Retina (tissue), 1 donor: ENCODE data around the gene DLG2.
"Not testable (repeated sequence)": the region's sequence is repeated elsewhere in the genome, so short reads cannot be mapped to it uniquely, and the experiment has no call there.

Experiments
- DNase-seq: peaks from one replicate; pipeline ENCODE4 v3.0.0-alpha.2; 2016

The DLG2 gene

DNA sequence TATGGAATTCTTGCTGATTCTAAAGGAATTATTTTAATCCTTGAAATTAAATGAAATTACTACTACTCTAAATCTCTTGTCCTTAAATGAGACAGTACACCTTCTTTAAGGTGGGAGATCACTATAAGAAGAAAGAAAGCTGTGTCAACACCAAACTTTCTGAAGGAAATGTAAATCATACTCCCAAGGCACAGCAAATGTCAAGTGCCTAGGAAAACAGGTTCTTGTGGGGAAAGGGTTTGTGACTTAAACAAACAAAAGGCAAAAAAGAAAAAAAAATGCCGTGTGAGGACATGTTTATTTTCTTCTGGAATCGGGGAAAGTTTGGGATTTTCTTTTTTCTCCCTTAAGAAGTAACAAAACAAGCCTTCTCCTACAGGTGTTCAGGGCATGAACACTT is 745.1 kb downstream of the DLG2 start:
- DNase-seq, result no peak

DNA sequence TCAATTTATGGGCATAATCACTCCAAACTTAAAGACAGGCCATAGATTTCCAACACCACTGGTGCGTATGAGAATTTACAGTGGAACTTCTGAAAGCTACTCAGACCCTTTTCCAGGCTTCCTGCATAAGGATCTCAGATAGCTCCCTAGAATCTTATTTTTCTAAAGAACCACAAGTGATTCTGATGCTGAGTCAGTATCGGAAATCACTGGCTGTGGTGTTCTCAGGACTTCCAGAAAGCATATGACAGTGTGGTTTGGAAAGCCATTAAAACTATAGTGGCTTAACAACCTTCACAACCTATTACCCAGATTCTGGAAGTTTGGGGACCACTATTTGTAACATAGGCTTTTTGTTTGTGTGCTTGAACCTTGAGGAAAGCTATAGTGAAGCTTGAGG is 756.0 kb downstream of the DLG2 start:
- no peak for DNase-seq

DNA sequence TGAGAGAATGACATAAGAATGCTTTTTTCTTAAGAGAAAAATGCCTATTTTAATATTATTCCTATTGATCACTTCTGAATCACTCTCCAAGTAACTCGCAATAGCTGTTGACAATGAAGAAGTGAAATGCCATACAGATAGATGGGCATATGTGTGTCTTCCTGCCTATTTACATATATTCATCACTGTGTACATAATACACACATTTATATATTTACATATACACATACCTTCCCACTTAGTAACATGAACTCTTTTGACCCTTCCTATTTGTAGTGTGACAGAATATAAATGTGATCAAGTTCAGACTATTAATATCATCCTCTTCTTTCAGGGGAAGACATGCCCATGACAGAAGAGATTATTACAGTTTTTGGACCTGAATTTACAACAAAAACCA is 756.7 kb downstream of the DLG2 start:
- DNase-seq, result no peak

DNA sequence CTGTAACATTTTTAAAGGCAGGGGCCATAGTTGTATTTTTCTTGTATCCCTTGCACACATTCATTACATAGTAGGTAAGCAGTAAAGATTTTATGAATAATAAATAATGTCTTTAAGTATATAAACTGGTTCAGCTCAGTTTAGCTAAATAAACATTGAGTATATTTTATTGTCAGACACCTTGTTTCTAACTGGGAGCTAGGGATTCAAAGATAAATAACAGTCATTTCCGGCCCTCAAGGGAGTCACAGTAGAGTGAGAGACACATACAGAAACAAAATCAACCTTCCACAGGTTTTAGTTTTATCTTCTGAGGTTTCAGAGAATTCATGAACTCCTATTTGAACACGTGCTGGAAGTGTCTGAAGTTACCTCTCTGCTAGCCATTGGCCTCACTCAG is 760.2 kb downstream of the DLG2 start:
- no peak for DNase-seq

DNA sequence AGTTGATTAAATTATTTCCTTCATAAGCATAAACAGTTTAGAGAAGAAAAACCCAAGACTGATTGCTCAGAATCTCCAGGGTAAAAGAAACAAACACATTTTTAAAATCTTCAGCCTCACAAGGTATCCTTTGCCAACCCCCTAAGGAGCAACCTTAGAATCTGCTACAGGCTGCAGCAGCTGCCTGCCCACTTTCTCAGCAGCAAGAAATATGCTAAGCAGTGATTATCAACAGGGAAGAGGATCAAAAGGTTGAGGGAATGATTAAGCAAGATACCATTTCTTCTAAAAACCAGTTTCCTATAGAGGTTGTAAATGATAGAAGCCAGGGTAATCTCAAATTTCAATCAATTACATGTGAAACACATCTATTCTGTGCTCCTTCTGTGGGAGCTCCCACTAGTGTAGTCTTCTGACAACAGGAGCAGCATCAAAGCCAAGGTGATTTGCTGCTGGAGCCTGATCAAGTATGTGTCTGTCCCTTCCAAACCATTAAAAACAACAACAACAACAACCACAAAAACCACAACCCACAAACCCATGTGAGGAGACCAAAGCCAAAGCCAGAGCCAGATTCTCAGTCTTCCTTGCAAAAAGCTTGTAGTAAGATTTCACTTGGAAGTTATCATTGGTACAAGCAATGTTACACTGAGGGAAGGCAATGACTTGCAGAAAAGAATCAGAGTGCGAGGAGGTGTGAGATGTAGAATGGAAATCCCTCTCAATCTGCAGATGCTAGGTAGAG is 761.2 kb downstream of the DLG2 start:
- DNase-seq, result no peak

DNA sequence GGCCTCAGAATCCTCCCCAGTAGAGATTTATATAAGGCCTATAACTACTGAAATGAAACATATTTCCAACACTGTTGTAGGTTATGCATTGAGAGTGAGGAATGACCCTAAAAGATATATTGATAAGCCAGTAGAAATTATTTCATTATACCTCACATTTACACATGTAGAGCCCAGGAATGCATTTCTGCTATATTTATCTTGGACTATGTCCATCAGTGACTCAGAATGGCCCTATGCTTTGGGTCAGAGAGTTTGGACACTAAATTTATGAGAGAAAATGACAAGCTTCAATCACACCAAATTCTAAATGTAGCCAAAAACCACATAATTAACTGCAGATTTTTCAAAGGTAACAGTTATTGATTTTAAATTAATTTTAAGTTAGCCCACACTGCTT is 761.9 kb downstream of the DLG2 start:
- DNase-seq, result no peak

DNA sequence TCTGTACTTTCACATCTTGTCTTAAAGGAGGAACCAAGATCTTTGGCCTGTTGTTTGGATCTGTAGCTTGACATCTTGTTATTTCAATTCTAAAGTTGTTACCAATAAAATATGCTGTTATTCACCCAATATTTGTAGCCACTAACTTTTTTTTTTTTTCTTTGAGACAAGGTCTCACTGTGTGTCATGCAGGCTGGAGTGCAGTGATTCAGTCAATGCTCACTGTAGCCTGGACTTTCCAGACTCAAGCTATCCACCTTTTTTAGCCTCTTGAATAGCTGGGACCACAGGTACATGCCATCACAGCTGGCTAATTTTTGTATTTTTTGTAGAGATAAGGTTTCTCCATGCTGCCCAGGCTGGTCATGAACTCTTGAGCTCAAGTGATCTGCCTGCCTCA is 769.4 kb downstream of the DLG2 start:
- DNase-seq, result no peak

DNA sequence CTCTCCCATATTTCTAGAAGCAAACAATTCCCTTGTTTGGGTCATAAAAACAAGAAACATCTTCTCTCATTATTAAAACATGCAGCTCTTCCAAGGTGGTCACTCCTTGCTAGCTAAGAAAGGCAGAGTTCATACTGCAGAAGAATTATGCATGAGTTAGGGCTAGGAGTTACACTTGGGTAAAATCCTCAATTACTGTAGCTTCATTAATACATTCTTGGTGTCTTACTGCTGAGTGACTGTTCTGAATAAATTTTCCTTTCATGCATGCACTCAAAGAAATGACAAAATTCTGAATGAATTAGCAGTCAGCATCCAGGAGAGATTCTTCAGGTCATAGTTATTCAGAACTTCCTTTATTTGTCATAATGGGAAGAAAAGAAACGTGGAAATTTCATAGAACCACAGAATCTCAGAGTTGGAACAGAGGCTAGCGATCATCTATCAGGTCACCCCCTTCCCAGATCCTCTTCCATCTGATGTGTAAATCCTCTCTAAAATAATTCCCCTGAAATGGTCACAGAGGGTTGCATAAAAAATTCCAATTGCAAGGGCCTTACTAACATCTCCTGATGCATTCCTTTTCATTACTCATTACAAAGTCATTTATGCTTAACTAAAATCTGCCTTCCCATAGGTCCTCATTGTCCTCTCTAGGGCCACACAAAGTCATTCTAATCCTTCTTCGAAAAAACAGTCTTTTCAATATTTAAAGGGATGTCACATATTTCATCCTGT is 771.5 kb downstream of the DLG2 start:
- DNase-seq, result no peak

DNA sequence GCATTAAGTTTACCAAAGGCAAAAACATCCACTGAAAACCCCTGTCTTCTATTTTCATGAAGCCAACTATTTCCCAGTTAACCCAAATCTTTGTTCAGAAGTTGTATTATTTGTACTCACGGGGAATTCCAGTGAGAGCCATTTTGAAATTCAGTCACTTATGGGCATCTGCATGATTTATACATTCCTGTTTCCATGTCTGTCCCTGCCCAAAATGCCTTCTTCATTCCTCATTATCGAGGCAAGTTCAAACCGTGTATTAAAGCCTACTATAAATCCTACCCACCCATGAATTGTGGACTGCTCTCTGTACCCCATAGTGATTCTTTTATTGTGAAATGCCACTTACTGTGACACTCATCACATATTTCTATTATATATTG is 772.7 kb downstream of the DLG2 start:
- DNase-seq, result no peak

DNA sequence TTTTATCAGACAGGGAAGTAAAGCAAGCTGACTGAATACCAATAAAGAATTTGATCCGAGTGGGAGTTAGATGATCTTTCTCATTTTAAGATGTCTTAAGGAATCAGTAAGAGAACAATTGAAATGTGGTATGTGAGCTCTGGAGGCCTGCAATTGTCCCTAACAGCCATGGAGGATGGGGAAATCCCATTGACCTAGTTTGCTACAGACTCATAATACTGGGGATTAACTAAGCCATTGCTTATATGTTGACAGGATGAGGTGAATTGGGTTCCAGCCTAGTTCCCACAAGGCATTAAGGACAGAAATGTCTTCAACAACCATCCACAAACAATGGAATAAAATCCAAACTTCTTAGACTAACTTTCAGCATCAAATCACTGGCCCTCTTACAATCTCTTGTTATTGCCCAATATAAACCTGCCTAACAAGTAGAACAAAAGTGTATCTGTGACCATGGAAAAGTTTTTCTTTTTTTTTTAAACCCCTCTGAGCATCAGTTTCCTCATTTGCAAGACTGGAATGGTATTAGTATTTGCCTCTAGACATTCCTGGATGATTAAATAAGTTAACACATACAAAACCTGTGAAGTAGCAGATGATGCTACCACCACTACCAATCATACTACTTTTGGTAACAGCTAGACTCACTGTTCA is 773.2 kb downstream of the DLG2 start:
- DNase-seq, result no peak

DNA sequence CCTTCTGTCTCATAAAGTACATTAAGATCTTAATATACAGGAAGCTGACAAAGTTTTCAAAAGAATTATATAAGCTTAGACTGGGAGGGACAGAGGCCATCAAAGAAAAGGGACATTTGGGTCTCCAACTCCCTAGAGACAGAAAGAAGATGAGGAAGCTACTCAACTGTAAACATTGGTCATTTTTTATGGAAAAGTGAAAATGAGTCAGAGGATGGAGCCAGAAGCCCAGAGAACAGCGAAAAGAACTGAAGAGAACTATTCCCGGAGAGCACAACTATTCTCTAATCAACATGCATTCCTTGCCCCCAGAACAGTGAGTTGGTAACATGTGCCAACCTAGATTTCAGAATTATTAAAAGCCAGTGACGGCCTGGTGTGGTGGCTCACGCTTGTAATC is 779.3 kb downstream of the DLG2 start:
- DNase-seq, result no peak

DNA sequence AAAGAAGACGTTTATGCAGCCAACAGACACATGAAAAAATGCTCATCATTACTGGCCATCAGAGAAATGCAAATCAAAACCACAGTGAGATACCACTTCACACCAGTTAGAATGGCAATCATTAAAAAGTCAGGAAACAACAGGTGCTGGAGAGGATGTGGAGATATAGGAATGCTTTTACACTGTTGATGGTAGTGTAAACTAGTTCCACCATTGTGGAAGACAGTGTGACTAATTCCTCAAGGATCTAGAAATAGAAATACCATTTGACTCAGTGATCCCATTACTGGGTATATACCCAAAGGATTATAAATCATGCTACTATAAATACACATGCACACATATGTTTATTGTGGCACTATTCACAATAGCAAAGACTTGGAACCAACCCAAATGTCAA is 786.9 kb downstream of the DLG2 start:
- not testable (repeated sequence) for DNase-seq

DNA sequence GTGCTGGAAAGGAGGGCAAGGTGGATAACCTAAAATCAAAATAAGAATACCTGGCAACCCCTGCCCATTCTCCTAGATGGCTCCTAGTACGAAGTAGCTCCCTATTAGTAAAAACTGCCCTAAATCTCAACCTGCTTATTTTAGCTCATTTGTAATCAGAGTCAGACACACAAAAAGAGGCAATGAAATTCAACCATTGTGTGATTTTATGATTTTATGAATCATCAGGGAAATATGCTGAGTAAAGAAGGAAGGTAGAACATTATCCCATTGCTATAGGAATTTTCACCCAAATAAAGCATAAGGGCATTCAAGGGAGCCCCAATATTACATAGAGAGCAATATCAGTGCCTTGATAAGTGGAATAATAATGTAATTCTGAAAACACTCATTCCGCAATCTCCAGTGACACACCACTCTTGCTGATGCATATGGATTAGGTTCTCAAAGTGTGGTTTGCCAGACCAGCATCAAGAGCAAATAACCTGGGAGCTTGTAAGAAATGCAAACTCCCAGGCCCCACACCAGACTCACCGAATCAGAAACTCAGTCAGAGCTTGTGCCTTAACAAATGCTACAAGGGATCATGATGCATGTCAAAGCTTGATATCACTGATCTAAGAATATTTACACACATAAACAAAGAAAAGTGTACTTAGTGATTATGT is 789.6 kb downstream of the DLG2 start:
- no peak for DNase-seq

DNA sequence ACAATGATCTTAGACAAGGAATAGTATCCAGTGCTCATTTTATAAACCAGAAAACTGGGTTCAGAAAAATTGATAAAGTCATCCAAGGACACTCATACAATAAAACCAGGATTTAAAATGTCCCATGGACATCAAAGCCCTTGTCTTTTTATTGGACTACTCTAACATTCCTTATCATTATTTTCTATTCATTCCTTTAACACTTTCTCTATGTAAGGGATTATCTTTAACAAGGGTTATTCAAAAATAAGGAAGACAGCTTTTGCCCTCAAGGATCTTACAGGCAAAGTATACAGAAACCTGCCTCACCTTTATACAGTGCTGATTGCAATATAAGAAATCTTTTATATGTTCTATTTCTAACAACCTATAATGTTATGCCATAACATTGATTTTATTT is 790.8 kb downstream of the DLG2 start:
- no peak for DNase-seq

DNA sequence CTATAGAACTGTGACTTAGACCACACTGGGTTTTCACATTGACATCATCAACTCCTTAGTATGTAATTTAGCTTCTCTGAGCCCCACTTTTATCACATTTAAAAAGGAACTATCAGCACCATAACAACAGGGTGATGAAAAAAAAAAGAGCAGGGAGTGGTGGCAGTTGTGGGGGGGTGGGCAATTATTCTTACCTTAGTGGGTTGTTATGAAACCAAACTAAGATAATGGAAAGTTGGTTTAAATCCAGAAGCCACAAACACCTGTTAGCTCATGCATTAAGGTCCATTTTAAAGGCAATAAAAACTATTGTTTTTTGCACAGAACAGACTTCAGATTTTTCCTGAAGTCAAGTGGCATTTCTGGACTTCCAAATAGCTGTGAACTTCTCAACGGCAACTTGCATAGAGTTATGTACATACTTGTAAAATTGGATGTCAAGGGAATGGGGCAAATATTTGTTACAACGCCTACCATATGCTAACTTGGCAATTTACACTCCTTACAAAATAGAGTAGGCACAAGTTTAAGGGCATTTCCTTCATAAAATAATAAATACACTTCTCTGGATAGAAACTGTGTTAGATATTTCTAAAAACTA is 793.6 kb downstream of the DLG2 start:
- DNase-seq, result no peak

DNA sequence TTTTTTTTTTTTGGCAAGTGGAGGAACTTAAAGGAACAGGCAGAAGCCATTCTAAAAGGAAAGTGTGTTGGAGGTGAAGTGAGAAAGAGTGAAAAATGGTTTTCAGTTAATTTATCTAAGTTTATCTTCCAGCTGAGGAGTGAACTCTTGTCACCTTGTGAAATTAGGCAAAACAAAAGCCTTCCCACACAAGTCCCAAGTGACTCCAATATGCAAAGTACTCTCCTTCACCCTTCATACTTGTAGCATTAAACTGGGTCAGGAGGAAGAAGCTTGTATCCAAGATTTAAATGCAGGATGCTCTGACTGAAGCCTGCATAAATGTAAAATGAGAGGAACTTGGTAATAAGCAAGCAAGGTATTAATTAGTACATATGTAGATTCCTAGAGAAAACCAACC is 796.8 kb downstream of the DLG2 start:
- no peak for DNase-seq

DNA sequence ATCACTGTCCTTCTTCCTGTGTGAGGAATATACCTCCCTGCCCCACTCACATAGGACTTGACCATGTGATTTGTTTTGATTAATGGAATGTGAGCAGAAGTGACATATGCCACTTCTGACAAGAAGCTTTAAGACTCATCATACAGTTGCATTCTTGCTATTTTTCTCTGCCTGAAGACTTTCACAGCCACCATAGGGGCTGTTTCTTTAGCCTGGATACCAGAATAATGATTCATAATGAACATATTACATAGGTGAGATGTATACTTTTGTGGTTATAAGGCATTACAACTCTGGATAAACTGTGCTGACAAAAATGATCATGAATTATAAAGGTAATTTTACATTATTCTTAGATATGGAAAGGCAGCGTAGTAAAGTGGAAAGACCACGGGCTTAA is 798.0 kb downstream of the DLG2 start:
- no peak for DNase-seq

DNA sequence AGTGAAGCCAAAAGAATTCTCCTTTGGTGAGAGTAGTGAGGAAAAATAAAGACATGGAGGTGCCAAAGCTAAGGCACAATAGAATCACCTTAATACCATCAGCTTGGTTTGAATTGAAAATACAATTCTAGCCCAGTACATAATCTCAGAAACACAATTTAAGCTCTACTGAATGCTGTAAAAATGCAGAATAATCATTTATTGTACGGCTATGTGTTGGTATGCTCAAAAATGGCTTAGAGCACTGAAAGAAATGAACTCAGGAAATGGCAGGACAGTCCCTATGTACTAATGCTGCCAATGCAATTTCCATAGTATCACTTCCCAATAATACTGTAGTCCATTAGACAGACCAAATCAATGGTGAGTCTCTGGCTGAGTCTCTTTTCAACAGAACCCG is 798.5 kb downstream of the DLG2 start:
- no peak for DNase-seq

DNA sequence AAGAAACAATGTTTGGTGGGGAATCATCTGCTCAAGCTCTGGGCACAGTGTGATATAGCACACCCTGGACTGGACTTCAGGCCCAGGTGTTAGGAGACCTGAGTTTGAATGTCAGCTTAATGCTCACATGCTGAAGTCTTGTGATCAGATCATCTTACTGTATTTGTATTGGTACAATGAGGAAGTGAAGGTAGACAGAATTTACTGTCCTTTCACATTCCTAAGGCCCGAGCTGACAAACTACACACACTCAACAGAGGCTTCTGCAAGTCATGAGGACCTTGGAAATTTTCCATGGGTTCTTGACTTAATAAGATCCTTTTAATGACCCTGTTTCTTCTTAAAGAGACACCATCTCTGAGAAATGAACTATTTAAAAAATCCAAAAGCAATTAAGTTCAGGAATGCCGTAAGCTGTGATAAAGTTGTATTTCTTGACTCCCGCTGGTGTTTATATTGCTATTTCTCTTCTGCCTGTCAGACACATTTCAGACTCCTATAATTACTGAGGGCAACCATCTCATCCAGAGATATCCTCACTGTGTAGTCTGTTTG is 802.0 kb downstream of the DLG2 start:
- no peak for DNase-seq

DNA sequence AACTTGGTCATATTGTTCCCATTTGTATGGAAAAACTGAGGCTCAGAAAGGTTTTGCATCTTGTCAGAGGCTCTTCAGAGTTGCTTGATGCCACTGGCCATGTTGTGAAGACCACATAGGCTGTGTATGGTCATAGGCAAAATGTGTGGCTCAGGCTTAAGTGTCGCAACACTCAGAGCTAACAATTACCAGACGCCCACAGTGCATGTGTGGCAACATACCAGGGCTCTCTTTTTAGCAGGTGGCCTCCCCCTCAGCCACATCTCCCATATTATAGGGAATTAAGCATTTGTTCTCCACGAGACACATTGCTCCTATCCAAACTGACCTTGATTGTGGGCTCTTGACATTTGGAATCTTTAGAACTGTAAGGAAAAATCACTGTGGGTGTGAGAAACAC is 802.5 kb downstream of the DLG2 start:
- DNase-seq, result no peak

DNA sequence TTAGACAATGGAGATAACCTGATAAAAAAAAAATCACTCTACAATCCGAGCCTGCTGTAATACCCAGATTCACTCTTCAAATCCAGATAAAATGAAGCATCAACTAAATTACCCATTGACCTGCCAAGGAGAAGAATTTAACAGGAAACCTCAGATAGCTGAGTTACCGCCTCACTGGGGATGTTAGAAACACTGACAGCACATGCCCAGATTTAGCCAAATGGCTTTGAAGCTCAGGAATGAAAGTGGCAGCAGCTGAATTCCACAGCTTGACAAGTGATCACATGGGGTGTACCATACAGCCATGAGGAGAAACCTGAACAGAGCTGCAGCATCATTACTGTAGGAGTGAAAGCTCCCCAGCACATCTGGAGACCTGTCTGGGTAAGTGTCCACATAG is 807.6 kb downstream of the DLG2 start:
- DNase-seq, result no peak

DNA sequence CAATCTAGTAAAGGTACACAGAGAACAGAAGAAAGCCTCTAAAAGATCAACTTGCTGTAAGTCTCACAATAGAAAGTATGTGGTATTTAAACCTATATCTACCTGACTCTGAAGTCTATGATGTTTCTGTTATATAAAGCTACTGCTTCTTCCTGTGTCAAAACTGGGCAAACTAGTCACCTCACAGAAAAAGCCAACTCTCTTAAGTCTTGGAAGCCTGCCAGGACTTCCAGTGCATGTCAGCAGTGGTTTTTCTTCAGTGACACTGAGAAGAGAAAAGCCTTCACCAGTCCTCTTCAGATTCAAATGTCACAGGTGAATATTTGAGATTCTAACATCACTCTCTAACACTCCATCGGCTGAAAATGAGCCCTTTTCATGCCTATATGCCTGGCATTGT is 808.0 kb downstream of the DLG2 start:
- DNase-seq, result no peak

DNA sequence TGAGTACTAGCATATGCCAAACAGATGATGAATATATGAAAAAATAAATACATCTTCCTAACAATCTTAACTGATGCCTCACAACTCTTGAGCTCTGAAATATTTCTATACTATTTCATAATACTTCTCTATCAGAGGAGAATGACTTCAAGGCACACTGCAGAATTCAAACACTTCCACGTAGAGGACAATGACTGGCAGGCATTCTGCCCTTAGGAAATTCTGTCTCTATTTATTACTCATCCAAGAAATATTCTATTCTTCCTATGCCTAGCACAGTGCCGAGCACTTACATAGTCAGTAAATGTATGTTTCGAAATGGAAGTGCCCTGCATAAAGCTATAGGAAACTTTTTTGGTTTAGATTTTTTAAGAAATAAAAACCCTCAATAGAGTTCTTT is 809.1 kb downstream of the DLG2 start:
- no peak for DNase-seq
